CD4-positive, alpha-beta T cell (primary cell): Measurements from ENCODE around the gene TCP11L1. TPM values are rescaled to one million over a fixed set of nuclear protein-coding genes. Genes with fewer than 3 reads are reported as not detected.

ENCODE experiments used
- ATAC-seq: fragments of 200-7000 bp; cut with Tn5 transposase; one replicate; pipeline ENCODE4 v1.10.0; 2022; ENCODE audit warnings: mild to moderate bottlenecking; ENCODE audit not compliant: poor library complexity
- CTCF ChIA-PET: fragments of 350-600 bp; sonication (Branson Sonifier 250); formaldehyde crosslinking; loops from one replicate; lab custom pipeline; 2021; ENCODE audit warnings: antibody characterized with exemption, inconsistent platforms; lab: Charles Lee
- POLR2A ChIA-PET: fragments of 350-600 bp; sonication (Branson Sonifier 250); formaldehyde crosslinking; loops from one replicate; lab custom pipeline; 2021; ENCODE audit warnings: antibody characterized with exemption, inconsistent platforms; lab: Charles Lee
- DNase-seq, 14 experiments: peaks; one replicate each; pipeline ENCODE4 v3.0.0-alpha.2; 2013 to 2020; ENCODE audit warnings: mixed read lengths in 2 of 14
- H3K27ac ChIP-seq, 2 donors: one replicate each; pipeline versions ENCODE4 v1.5.1 to v1.7.0; 2013; ENCODE audit warnings: low read length in 2 of 2, low read depth in 1 of 2, mild to moderate bottlenecking in 1 of 2
- H3K27me3 ChIP-seq, 2 experiments: 1 replicate in 1 of 2; 2 replicates in 1 of 2; pipeline versions ENCODE4 v1.6.1 to v1.7.0; 2013; ENCODE audit warnings: low read length in 2 of 2, control low read depth in 1 of 2, mild to moderate bottlenecking in 1 of 2, moderate library complexity in 1 of 2; ENCODE audit not compliant: insufficient read depth in 2 of 2, control insufficient read depth in 1 of 2
- H3K36me3 ChIP-seq: one replicate; pipeline ENCODE4 v1.6.1; 2013; ENCODE audit warnings: low read length, control low read depth; ENCODE audit not compliant: insufficient read depth
- H3K4me1 ChIP-seq: one replicate; pipeline ENCODE4 v1.6.1; 2013; ENCODE audit warnings: low read length, control low read depth; ENCODE audit not compliant: insufficient read depth
- H3K4me3 ChIP-seq: one replicate; pipeline ENCODE4 v1.5.1; 2013; ENCODE audit warnings: mild to moderate bottlenecking, low read length, moderate library complexity
- H3K9me3 ChIP-seq, 2 experiments: 1 replicate in 1 of 2; 2 replicates in 1 of 2; pipeline versions ENCODE4 v1.6.1 to v1.7.0; 2013; ENCODE audit warnings: low read length in 2 of 2, mild to moderate bottlenecking in 2 of 2, control low read depth in 1 of 2, moderate library complexity in 1 of 2; ENCODE audit not compliant: control insufficient read depth in 1 of 2, insufficient read depth in 1 of 2
- H3K27ac Mint-ChIP-seq: one replicate; pipeline ENCODE4 v1.8.0; 2020; ENCODE audit warnings: mixed read lengths
- H3K27me3 Mint-ChIP-seq: one replicate; pipeline ENCODE4 v1.8.0; 2021; ENCODE audit warnings: mixed read lengths
- H3K36me3 Mint-ChIP-seq: one replicate; pipeline ENCODE4 v1.8.0; 2021; ENCODE audit warnings: low read depth, mixed read lengths
- H3K4me1 Mint-ChIP-seq: one replicate; pipeline ENCODE4 v1.8.0; 2021; ENCODE audit warnings: low read depth, mixed read lengths
- H3K4me3 Mint-ChIP-seq: one replicate; pipeline ENCODE4 v1.8.0; 2020; ENCODE audit warnings: mild to moderate bottlenecking, mixed read lengths
- H3K9me3 Mint-ChIP-seq: one replicate; pipeline ENCODE4 v1.8.0; 2020; ENCODE audit warnings: mixed read lengths
- intact Hi-C, 2 experiments: fragments of 100-400 bp; cut with DNase I in 1 of 2; cut with micrococcal nuclease in 1 of 2; formaldehyde crosslinking; loops; one replicate each; pipeline versions ENCODE4 v1.15.1 to v1.9.0; 2023 to 2025; cut with DNase I, micrococcal nuclease
- total RNA-seq, 174 experiments: library from RNA in 2 of 174; stranded (reverse) in 2 of 174; gene quantifications; one replicate each; pipeline ENCODE4 v1.2.3 and lab custom pipeline; 2021 to 2026
- TF ChIP-seq, protein P1 (sequence below): fragments of 200-600 bp; IDR thresholded peaks from one replicate; pipeline ENCODE4 v1.8.0; 2022; ENCODE audit warnings: antibody characterized with exemption, mild to moderate bottlenecking

The TCP11L1 gene
- total RNA-seq, 2 experiments from 2014 or later: 9.8 to 11.9 TPM

DNA sequence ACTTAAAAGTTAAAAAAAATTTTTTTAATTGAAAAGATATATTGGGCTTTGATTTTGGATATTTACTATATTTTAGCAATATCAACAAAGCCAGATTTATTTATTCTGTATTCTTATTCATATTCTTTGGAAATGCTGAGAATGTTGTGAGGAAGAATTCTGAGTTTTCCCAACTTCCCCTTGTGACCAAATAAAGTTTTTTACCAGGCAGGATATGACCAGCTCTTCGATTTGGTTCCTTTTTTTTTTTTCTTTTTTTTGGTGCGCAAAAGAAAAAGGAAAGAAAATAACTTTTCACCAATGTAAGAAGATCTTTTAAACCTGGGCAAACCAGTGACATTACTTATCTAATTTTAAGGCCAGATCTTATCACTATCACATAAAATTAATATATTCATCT lies 12.9 kb downstream of the TCP11L1 start:
- no peaks in the 10 kb centered on the region for H3K9me3 Mint-ChIP-seq

DNA sequence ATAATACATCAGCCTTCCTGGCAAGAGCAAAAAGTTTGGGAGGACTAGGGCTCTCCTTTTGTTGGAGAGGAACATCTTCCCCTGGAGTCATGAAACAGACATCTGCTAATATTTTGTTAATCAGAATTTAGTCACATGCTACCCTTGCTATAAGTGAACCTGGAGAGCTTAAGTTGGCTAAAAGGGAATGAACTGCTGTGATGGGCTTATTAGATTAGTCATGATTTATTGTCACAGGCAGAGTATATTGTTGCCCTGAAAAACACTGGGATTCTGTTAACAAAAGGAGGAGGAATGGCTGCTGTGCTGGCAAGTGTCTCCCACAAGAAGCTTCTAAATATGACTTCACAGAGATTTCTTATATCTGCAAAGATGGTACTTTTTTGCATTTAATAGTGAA lies 16.0 kb downstream of the TCP11L1 start:
- Histone ChIP-seq H3K9me3 (no peaks in the 10 kb centered on the region), H3K27ac (no peak overlapping the region), H3K4me1 (no peaks in the 10 kb centered on the region), H3K4me3 (no peak overlapping the region), H3K27me3 (no peaks in the 10 kb centered on the region), H3K36me3 (peaks cover 34% of the 10 kb centered on the region)
- peaks cover 30% of the 10 kb centered on the region for H3K36me3 Mint-ChIP-seq
- no peaks in the 10 kb centered on the region for H3K9me3 Mint-ChIP-seq
- H3K4me1 Mint-ChIP-seq: peaks cover 10% of the 10 kb centered on the region
- H3K27me3 Mint-ChIP-seq: no peaks in the 10 kb centered on the region
- no peak overlapping the region for H3K4me3 Mint-ChIP-seq
- no peak for DNase-seq
- intact Hi-C loops: no loop called here
- no peak overlapping the region for H3K27ac Mint-ChIP-seq
- TF ChIP-seq, protein P1, sequence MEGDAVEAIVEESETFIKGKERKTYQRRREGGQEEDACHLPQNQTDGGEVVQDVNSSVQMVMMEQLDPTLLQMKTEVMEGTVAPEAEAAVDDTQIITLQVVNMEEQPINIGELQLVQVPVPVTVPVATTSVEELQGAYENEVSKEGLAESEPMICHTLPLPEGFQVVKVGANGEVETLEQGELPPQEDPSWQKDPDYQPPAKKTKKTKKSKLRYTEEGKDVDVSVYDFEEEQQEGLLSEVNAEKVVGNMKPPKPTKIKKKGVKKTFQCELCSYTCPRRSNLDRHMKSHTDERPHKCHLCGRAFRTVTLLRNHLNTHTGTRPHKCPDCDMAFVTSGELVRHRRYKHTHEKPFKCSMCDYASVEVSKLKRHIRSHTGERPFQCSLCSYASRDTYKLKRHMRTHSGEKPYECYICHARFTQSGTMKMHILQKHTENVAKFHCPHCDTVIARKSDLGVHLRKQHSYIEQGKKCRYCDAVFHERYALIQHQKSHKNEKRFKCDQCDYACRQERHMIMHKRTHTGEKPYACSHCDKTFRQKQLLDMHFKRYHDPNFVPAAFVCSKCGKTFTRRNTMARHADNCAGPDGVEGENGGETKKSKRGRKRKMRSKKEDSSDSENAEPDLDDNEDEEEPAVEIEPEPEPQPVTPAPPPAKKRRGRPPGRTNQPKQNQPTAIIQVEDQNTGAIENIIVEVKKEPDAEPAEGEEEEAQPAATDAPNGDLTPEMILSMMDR: no peak
- CTCF ChIA-PET: interaction anchor here (2.7 kb wide), 1 partner anchor 10 kb away, joined by 12 read pairs; no protein-coding TSS in a partner anchor
- POLR2A ChIA-PET: no interaction called here
- ATAC-seq: no peak

More for the DNA sequence above, 12.9 kb downstream of the TCP11L1 start:
- Mint-ChIP-seq H3K4me3 (no peak overlapping the region), H3K36me3 (peaks cover 34% of the 10 kb centered on the region), H3K4me1 (peaks cover 4% of the 10 kb centered on the region), H3K27ac (no peak overlapping the region), H3K27me3 (no peaks in the 10 kb centered on the region)
- CTCF ChIA-PET: interaction anchor here (0.7 kb wide), 1 partner anchor 206 kb away, joined by 4 read pairs; no protein-coding TSS in a partner anchor
- TF ChIP-seq, protein P1: no peak
- POLR2A ChIA-PET: interaction anchor here (0.6 to 1.2 kb wide), 2 partner anchors 13 to 36 kb away, joined by 3 to 5 read pairs; partner anchors contain the start of gene TCP11L1
- no peak for ATAC-seq
- intact Hi-C loops: no loop called here
- Histone ChIP-seq H3K4me1 (no peaks in the 10 kb centered on the region), H3K9me3 (no peaks in the 10 kb centered on the region), H3K36me3 (peaks cover 27% of the 10 kb centered on the region), H3K27ac (no peak overlapping the region), H3K4me3 (no peak overlapping the region), H3K27me3 (no peaks in the 10 kb centered on the region)
- DNase-seq: peak in 1 of 14 experiments; percentile 8

DNA sequence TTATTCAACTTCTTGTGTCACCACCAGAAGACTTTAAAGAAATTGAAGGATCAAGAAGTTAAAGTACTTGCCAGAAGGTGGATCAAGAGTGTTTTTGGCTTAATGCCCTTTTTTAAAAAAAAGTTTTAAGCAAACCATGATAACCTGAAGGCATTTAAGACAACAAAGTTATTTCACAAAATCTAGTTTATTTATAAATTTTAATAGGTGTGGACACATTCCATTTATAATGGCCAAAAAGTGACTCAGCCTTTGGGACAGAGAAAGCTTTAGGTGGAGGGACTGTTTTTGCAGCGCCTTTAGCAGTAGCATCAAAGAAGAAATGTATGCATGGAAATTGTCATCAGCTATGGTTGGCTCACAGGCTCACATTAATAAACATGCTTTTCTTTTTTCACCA lies 17.9 kb downstream of the TCP11L1 start:
- no peak overlapping the region for H3K27ac ChIP-seq
- POLR2A ChIA-PET: interaction anchor here (0.6 kb wide), 1 partner anchor 35 kb away, joined by 3 read pairs; no protein-coding TSS in a partner anchor
- CTCF ChIA-PET: interaction anchor here (1.6 to 1.9 kb wide), 2 partner anchors 8 to 18 kb away, joined by 4 to 6 read pairs; partner anchors contain the start of gene TCP11L1
- H3K4me1 ChIP-seq: no peaks in the 10 kb centered on the region
- H3K9me3 ChIP-seq: no peaks in the 10 kb centered on the region
- intact Hi-C loops: no loop called here
- no peaks in the 10 kb centered on the region for H3K27me3 ChIP-seq
- peaks cover 34% of the 10 kb centered on the region for H3K36me3 ChIP-seq
- ATAC-seq (no peak), DNase-seq (no peak)
- Mint-ChIP-seq H3K4me3 (no peak overlapping the region), H3K36me3 (peaks cover 37% of the 10 kb centered on the region), H3K27ac (no peak overlapping the region), H3K4me1 (peaks cover 14% of the 10 kb centered on the region), H3K27me3 (no peaks in the 10 kb centered on the region), H3K9me3 (no peaks in the 10 kb centered on the region)
- TF ChIP-seq, protein P1: no peak
- no peak overlapping the region for H3K4me3 ChIP-seq
